NCI-H524 (cell line): Measurements from ENCODE around the gene PACSIN2.
"Not testable (repeated sequence)": the region's sequence is repeated elsewhere in the genome, so short reads cannot be mapped to it uniquely, and the experiment has no call there.

Source experiments
- DNase-seq, 2 experiments: peaks; one replicate each; lab custom pipeline; 2025; lab: John Stamatoyannopoulos, UW

The PACSIN2 gene

GRCh38 chr22:43011079-43011478 lies 3.9 kb downstream of the PACSIN2 start:
- no peak for DNase-seq

- DNase-seq = no peak
These were observed 5.5 kb downstream of the PACSIN2 start for GRCh38 chr22:43009444-43009843.

DNA sequence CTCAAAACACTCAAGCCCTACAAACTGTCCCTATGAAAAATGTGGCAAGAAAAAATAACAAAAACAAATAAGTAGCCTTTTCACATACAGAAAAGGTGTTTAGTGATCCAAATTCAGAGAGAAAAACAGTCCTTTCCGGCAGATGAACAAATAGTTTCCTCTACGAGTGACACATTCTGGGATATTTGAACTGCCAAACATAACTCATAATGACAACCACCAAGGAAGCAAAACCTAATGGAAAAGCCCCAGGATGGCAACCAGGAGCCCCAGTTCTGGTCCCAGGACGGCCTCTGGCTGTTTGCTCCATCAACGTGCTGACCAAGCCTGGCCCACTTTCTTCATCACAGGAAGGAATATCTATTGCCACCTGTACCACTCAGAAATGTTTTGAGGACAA lies 6.0 kb downstream of the PACSIN2 start:
- DNase-seq = no peak

DNA sequence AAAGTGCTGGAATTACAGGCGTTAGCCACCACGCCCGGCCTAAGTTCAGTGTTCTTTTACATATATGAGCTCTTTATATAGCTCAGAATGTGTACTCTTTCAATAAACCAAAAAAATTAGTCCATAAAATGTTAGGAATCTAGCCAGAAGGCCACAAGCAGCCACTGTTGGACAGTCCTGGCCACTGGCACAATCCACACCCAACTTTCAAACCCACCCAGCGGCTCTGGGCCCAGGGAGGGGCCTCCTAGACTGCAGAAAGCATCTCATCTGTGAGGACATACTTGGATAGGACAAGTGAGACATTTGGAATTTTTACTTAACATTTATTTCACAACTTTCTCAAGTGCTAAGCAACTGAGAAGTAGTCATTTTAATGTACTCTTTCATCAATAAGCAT lies 6.4 kb downstream of the PACSIN2 start:
- no peak for DNase-seq

- DNase-seq = no peak
These were observed 7.3 kb downstream of the PACSIN2 start for GRCh38 chr22:43007519-43008102.

- peak in 1 of 2 experiments; percentile 41 for DNase-seq
These were observed 8.2 kb downstream of the PACSIN2 start for GRCh38 chr22:43006753-43007152.

DNA sequence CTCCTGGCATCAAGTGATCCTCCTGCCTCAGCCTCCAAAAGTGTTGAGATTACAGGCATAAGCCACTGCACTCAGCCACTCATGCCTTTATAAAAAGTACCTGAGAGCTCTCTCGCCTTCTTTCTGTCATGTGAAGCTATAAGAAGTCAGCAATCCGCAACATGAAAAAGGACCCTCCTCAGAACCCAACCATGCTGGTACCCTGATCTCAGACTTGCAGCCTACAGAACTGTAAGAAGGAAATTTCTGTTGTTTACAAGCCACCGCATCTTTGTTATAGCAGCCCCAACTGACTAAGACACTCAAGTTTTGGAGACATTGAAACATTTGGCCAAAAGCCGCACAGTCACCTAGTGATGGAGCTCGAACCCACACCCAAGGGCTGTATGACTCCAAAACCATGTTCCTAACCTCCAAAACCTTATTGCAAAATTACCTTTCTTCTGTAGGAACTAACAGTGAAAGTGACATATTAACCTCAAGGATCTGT lies 8.9 kb downstream of the PACSIN2 start:
- no peak for DNase-seq

DNA sequence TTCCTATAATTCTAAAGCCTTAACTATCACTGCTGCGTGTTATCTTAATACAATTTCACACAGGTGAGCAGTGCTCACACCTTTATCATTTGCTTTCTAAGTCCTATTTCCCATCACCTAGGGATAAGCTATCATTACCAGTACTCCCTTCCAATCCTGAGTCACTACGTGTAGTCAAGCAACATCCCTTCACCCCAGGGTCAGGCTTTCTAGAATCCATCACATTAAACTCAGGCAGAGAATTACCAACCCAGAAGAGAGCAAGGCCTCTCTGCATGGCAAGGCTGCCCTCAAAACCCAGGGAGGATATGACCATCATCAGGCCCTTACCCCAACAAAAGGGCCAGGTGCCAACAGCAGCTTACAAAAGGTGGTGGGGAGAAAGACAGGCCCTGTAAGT lies 9.8 kb downstream of the PACSIN2 start:
- DNase-seq = no peak

DNA sequence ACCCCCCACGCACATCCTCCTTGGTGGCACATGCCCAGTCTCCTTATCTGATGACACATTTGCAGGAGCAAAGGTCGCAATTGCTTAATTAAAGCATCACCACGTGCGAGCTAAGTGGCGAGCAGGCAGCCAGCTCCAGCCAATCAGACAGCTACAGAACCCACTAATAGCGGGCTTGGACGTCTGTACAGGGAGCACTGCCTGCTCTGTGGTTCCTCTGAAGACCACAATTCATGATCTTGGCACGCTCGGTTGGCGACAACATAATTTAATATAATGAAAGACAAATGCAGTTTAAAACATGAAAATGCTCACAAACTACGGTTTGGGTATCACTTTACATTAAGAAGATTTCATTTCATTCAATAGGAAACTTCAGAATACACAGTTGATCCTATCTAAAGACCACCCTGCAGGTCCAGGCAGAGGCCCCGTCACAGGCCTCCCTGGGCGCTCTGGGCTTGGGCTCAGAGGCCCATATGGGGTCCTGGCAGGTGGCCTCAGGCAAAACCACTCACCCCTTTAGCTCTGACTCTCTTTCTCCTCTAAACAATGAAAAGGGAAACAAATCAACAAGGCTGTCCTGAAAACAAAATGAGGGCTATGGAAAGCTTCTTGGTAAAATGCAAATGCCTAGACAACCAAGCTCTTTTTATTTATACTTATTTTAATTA lies 10.4 kb downstream of the PACSIN2 start:
- no peak for DNase-seq

- DNase-seq = no peak
These were observed 12.8 kb downstream of the PACSIN2 start for GRCh38 chr22:43002202-43002586.

- DNase-seq = peak in 1 of 2 experiments; percentile 32
These were observed 13.4 kb downstream of the PACSIN2 start for GRCh38 chr22:43001271-43002201.

DNA sequence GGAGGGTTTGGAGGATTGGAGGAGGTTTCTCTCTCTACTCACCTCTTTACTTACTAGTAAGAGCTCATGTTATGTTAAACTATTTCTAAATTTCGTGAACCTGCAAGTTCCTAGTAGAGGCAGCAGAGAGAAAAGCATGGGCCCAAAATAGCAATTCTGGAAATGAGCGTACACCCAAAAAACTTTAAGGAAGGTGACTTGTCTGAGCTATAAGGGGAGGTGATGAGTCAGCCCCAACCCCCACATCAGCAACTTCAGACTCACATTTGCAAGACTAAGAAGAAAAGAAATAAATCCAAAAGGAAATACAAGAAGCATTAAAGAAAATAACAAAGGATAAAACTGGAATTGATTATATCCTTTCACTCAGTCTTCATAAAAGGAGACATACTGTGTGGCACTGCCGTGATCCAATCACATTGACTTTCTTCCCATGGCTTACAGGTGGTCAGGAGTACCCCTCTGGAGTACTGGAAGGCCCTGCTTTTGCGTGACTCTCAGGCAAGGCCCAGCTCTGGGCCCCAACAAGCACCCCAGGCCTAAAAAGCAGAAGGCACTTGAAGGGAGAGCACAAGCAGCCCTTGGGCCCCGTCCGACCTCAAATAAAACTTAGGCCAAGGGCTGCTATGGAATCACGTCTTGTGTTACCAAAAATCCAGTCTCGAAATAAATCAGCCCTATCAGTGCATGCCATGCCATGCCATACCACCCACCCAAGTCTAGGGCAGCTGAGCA lies 14.3 kb downstream of the PACSIN2 start:
- DNase-seq = no peak

- no peak for DNase-seq
These were observed 17.3 kb downstream of the PACSIN2 start for GRCh38 chr22:42997582-42998090.

DNA sequence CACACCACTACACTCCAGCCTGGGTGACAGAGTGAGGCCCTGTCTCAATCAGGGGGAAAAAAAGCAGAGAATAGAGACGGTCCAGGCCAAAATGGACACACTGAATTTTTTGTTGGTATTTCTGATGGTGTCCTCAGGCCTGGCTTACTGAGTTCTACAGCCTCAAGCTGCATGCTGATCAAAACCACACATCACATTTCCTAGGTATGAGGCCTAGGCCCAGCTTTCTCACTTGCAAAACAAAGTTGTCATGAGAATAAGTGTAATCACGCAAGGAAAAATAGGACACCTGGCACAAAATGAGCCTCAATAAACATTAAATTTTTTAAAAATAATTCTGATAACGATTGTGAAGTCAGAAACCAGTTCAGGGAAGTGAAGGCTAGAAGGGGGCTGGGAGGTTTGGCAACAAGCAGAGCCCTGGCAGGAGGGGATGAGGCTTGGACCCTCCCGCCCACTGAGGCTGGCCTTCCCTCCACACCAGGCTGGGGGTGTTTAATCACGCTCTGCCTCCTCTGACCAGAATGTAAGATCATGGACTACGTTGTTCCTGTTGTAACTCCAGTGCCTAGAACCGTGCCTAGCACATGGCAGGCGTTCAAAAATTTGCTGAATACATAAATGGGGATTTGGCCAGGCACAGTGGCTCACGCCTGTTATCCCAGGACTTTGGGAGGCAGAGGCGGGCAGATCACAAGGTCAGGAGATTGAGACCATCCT lies 18.1 kb downstream of the PACSIN2 start:
- no peak for DNase-seq

DNA sequence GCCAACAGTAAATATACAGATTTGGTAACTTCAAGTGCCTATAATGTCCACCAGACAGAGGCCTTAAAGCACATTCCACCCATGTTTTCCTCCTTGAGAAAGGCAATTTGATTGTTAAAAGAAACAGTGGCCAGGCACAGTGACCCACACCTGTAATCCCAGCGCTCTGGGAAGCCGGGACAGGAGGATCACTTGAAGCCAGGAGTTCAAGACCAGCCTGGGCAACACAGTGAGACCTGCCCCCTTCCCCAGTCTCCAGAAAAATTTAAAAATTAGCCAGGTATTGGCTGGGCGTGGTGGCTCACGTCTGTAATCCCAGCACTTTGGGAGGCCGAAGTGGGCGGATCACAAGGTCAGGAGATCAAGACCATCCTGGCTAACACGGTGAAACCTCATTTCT lies 19.3 kb downstream of the PACSIN2 start:
- not testable (repeated sequence) for DNase-seq

DNA sequence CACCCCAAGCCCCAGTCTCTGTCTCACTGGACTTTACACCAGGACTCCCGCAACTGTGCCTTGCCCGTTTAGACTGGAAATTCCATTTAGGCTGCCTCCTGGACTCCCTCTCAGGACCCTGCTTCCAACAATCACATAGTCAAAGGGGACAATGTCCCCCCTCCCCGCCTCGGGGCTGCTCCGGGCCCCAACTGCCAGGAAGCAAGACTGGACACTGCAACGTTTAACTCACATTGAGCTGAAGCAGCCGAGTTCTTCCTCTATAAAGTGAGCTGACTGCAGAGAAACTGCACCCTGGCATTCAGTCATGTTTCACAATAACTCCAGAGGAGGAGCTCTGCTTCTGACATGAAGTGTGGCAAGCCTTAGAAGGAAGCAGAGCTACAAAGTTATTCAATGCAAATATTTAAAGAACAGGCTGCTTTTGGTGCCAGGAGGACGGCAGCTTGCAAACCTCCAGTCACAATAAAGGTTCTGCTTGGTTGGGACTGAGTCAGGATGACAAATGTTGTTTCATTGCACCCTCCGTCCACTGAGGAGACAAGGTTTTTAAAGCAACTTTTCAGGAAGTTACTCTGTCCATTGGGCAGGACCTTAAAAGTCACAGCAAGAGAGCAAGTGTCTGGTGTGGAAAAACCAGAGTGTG lies 19.9 kb downstream of the PACSIN2 start:
- DNase-seq = no peak

DNA sequence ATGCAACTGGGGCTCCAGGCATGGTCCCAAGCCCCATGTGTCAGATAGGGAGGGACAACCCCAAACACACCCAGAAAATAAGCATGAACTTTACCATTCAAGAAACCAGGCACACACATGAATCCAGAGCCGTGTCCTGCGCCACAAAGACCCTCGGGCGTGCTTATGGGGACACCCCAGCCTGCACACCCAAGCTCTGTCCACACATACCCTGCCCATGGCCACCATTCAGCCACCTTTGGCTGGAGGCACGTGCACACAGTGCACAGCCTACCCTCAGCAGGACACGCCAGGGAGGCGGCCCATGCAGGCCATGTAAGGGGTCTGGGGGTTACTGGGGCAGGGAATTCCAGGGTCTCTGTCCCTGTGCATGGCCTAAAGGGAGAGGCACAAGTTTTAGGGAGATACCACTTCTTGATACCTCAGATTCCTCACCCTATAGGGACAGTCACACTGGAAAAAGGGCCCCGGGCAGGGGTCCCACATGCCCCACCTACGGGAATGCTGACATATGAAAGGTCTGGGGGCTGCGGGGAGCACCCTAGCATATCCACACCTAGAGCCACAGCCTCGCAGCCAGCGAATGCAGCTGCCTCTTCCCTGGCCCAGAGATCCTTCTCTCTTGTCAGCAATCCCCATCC lies 20.6 kb downstream of the PACSIN2 start:
- DNase-seq = no peak

DNA sequence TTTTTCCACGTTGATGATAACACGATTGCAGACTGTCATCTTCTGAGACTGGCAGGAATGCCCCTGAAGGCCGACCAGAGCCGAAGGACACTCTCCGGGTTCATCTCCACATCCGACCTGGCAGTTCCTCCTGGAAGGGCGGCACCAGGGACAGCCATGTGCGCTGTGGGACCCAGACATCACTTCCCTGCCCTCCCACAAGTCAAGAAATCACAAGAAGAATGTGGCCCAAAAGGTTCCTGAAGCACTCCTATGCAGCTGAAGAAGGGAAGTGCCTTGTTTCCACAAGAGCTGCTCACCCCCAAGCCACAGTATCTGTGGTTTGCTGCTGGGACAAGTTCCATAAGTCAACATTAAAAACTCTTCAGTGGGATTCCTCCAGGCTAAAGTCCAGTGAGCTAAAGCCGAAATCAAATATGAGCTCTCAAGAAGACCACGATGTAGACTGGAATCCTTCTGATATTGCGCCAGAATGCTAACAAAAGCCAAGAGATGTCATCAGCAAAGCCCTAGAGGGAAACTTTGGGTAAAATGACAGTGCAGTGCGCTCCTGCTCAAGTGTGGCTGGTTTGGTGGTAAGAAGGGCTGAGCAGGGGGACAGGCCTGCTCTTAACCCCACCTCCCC lies 21.2 kb downstream of the PACSIN2 start:
- DNase-seq = no peak

- DNase-seq = no peak
These were observed 22.0 kb downstream of the PACSIN2 start for GRCh38 chr22:42992886-42993479.
